GM10248 (cell line): Measurements from ENCODE around the gene ADAMTS16.

Source experiments
- CTCF ChIA-PET: fragments of 300-600 bp; sonication (Branson Sonifier 250); formaldehyde crosslinking; extraction: SDS; loops from one replicate; lab custom pipeline; 2021; ENCODE audit warnings: antibody characterized with exemption; lab: Yijun Ruan, JAX
- POLR2A ChIA-PET: fragments of 350-650 bp; sonication (Branson Sonifier 250); formaldehyde crosslinking; extraction: SDS; loops from one replicate; lab custom pipeline; 2020; ENCODE audit warnings: antibody characterized with exemption; lab: Yijun Ruan, JAX
- DNase-seq: peaks from one replicate; pipeline ENCODE4 v3.0.0; 2012; ENCODE audit errors: extremely low spot score
- TF ChIP-seq, protein P1 (sequence below): IDR thresholded peaks from 2 replicates; pipeline ENCODE4 v1.5.1; 2012; ENCODE audit warnings: mild to moderate bottlenecking, low read depth; ENCODE audit errors: extremely low read depth, missing control alignments, control extremely low read depth

ADAMTS16 gene

DNA sequence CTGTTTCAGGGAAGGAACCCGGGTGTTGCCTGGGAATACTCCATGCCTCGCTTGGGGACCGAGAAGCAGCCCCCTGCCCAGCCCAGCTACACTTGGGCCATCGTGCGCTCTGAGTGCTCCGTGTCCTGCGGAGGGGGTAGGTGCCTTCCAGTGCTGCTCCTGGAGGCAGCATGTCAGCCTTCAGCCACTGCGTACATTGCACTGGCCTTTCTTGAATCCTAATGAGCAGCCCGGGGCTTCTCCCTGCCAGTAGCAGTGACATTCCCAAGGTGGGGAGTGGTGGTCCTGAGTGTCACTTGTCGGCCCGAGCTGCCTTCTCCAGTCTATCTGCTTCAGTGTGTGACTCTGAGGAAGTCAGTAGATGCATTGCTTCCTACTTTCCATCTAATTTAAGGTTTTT is 101.9 kb downstream of the ADAMTS16 start:
- TF ChIP-seq, protein P1, sequence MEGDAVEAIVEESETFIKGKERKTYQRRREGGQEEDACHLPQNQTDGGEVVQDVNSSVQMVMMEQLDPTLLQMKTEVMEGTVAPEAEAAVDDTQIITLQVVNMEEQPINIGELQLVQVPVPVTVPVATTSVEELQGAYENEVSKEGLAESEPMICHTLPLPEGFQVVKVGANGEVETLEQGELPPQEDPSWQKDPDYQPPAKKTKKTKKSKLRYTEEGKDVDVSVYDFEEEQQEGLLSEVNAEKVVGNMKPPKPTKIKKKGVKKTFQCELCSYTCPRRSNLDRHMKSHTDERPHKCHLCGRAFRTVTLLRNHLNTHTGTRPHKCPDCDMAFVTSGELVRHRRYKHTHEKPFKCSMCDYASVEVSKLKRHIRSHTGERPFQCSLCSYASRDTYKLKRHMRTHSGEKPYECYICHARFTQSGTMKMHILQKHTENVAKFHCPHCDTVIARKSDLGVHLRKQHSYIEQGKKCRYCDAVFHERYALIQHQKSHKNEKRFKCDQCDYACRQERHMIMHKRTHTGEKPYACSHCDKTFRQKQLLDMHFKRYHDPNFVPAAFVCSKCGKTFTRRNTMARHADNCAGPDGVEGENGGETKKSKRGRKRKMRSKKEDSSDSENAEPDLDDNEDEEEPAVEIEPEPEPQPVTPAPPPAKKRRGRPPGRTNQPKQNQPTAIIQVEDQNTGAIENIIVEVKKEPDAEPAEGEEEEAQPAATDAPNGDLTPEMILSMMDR: no peak
- DNase-seq: no peak
- CTCF ChIA-PET: interaction anchor here (0.9 kb wide), 1 partner anchor 12 kb away, joined by 3 read pairs; no protein-coding TSS in a partner anchor

DNA sequence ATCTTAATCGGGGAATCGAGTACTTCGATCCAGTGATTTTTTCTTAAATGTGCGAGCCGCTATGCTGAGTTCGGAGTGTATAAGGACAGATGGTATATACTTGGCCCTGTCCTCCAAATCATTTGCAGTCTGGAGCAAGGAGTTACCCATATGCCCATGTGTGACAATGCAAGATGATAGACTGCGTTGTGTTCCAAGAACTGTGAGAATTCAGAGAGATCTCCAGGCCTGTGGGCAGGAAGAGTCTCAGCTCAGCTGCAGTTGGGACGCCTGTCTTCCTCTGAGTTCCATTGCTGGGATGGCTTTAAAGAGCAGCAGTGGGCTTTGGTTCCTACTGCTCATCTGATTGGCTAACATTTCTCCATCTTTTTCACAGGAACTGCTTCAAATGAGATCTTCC is 106.6 kb downstream of the ADAMTS16 start:
- ChIA-PET CTCF (no interaction called here), POLR2A (no interaction called here)
- TF ChIP-seq, protein P1: no peak

More for the DNA sequence above, 101.9 kb downstream of the ADAMTS16 start:
- POLR2A ChIA-PET: no interaction called here

DNA sequence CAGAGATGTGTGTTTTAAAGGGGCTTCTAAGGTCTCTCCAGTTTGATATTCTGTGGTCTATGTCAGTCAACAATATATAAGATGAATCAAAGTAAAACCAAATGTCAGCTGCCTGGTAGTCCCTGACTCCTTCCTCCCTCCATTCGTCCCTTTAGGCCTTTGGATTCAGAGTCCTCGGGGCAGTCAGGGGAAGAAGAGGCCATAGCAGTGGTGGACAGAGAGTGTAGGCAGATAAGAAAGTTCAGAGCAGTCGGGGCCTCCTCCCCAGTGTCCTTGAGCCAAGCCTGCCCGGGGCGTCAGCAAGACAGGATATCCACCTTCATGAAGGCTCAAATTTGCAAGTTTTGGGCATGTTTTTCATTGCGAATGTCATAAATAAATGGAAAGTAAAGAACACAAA is 110.6 kb downstream of the ADAMTS16 start:
- TF ChIP-seq, protein P1: no peak
- POLR2A ChIA-PET: no interaction called here
- no peak for DNase-seq
- CTCF ChIA-PET: no interaction called here

More for the DNA sequence above, 106.6 kb downstream of the ADAMTS16 start:
- no peak for DNase-seq

DNA sequence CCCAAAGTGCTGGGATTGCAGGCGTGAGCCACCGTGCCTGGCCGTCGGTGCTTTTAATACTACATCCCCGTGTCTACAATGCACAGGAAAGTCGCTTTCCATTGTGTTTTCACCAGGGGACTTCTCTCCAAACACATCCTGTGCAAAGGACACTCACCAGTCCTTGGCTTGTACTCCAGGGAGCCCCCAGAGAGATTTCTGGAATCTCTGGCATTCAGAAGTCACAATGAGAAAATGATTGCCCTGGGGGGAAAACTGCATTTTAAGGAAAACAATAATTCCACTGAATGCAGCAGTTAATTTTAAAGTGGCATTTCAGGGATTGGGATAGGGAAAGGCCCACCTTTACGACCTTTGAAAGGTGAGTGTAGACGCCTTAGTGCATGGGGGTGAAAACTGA is 112.0 kb downstream of the ADAMTS16 start:
- TF ChIP-seq, protein P1: no peak
- DNase-seq: no peak
- POLR2A ChIA-PET: no interaction called here
- CTCF ChIA-PET: no interaction called here

DNA sequence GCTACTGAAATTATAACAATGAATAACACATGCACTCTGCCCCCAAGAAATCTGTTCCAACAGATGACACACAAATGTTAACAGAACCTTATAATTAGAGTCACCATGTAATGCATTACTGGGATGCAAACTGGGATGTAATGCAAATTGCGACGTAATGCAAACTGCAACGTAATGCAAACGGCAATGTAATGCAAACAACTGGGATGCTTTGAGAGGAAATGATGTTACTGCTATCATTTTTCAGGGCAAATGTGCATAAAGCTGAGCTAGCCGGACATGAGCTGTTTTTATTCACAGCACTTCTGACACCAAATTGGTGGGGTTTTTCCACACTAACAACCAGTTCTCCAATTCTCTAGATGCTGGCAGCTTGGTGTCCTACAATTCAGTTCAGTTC is 117.2 kb downstream of the ADAMTS16 start:
- no peak for DNase-seq
- ChIA-PET CTCF (no interaction called here), POLR2A (no interaction called here)
- TF ChIP-seq, protein P1: no peak

DNA sequence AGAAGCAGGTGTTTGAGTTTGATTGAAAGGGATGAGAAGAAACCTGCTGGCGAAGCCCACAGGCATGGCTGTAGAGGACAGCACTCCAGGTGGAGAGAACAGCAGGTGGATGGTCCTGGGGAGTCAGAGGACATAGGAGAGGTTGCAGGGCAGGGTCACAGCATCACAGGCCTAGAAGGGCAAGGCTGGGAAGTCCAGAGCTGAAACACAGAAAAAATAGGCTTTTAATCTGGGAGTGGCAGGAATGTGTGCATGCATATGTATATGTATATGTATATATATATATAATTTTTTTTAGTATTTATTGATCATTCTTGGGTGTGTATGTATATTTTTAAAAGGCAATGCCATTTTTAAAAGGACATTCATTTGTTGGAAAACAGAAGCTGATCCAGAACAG is 118.4 kb downstream of the ADAMTS16 start:
- DNase-seq: no peak
- POLR2A ChIA-PET: no interaction called here
- CTCF ChIA-PET: no interaction called here
- TF ChIP-seq, protein P1: no peak

DNA sequence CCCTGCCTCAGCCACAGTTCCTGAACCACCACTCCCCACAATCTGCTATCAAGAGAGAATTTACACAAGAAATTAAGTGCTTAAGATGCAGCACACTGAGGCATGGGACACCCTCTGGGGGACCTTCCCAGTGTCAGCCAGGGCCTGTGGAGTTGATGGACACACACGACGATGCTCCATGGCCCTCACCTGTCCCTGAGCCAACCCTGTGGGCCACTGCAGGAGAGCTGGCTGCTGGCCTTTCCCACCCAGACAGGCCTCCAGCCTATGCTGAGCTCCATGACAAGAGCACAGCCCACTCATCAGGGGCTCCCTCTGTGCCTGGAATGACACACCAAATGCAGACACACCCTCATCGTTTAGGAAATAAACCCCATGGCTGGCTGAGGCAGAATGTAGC is 124.6 kb downstream of the ADAMTS16 start:
- POLR2A ChIA-PET: no interaction called here
- DNase-seq: no peak
- CTCF ChIA-PET: no interaction called here
- TF ChIP-seq, protein P1: no peak
